Activated CD4-positive, alpha-beta T cell treated with anti-CD3 and anti-CD28 coated beads, Interleukin-2, Interleukin-4, amounts not matched to agents 100 ng/mL and 50 ng/mL, durations not matched to agents 16 hours and 8 hours (primary cell): ENCODE measurements around the gene CALN1.
"Not testable (repeated sequence)": the region's sequence is repeated elsewhere in the genome, so short reads cannot be mapped to it uniquely, and the experiment has no call there.

Source experiments
- DNase-seq: peaks from one replicate; pipeline ENCODE4 v3.0.0-alpha.2; 2020; ENCODE audit warnings: low spot score

Gene CALN1

DNA sequence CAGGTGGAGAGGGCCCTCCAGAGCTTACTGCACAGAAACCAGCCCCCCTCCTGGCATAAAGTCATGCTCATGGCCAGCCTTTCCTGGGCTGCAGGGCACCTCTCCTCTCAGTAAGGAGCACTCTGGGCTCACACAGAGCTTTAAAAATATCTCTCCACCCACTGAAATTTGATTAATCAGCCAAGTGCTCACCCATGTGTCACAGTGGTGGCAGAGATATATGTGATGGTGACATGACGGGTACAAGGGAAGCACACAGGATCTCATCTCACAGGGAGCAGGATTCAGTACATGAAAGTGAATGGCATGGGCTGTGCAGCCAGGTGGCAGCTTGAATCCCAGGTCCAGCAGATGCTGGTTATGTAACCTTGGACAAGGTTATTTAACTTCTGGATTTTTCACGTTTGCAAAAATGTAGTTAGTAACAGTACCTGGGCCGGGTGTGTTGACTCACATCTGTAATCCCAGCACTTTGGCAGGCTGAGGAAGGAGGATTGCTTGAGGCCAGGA is 144.8 kb downstream of the CALN1 start:
- no peak for DNase-seq

DNA sequence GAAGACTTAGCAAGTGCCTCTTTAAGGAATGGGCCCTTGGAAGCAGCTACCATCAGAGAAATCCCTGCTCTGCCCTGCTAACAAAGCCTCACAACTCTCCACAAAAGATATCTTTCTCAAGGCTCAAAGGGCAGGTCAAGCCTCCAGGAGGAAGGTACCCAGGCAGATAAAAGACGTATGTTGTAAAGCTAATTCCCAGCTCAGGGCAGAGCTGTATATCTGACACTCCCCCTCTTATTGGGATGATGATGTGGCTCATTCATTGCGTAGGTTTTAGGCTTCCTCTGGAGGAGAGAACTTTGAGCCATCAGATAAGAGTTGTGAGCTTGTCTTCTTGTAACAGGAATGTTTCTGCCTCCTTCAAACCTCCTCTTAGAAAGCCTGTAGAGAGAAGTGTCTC is 145.4 kb downstream of the CALN1 start:
- no peak for DNase-seq

DNA sequence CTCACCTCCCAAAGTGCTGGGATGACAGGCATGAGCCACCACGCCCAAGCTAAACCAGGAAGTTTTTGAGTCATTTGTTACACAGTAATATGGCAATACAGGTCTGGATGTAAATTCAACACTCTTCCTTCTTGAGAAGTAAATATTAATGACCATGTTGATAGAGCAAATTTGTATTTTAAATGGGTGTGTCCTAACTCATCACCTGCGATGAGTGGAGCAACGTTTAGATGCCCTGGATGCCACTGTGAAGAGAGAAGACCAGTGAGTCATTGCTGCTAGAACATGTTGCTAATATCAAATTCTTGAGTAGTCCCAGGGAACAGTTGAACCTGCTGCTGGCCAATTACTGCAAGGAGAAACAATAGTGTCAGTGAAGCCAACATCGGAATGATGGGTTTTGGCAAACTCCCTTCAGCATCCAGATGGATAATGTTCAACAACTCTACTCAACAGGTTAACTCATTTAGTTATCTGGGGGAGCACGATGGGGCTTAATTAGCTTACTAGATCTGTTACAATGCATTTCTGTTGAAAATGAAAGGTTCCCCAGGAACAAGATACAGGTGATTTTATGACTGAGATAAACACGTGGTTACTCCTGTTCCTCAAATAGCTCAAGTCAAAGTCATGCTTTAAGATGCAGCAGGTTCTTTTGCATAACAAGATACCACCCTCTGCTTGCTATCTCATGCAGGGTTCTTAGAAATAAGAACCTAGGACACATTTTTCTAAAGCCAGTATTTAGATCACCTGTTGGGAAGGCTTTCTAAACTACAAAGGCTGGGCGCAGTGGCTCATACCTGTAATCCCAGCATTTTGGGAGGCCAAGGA is 146.8 kb downstream of the CALN1 start:
- no peak for DNase-seq

DNA sequence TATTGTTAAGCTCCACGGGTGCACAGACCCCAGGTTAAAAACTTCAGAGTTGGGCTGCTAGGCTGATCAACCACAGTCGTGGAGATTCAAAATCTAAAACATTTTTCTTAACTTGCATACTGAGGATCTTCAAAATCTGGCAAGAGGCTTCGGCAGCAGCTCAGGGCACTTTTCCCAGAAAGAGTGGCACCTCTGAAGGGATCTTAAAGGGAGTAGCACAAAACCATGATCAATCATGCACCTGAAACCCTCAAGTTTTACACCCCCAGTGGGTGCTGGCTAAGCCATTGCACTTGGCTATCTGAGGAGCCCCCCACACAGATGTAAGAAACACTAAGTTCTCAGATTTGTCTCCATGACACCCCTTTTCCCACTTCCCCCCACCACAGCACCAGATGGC is 151.7 kb downstream of the CALN1 start:
- no peak for DNase-seq

DNA sequence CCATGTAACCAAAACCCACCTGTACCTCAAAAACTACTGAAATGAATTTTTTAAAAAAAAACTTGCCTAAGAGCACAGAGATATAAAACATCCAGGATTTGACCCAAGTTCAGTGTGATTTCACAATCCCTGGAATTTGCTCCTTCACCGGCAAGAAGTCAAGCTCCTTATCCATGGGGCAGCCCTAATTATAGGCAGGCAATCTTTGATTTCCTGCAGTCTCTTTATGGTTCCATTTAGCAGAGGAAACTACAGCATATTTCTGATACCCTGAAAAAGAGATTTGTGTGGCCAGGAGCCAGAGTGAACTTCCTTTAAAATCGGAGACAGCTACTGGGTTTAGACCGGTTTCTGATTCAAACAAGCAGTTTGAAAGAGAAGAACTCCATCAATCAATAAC is 154.1 kb downstream of the CALN1 start:
- DNase-seq, result no peak

DNA sequence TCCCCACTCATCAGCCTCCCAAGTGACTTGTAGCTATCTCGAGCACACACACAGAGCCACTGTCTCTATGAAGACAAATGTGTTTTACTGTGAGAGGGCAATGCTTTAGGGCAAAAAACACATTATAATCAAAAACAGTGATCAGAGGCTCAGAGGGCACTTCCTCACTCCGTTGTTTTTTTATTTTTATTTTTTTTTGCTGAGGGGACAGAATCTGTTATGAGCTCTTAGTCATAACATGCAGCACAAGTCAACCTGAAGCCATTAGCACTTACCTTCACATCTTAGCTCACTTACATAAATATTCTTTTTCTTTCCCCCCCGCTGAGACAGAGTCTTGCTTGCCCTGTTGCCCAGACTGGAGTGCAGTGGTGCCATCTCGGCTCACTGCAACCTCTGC is 157.7 kb downstream of the CALN1 start:
- no peak for DNase-seq

DNA sequence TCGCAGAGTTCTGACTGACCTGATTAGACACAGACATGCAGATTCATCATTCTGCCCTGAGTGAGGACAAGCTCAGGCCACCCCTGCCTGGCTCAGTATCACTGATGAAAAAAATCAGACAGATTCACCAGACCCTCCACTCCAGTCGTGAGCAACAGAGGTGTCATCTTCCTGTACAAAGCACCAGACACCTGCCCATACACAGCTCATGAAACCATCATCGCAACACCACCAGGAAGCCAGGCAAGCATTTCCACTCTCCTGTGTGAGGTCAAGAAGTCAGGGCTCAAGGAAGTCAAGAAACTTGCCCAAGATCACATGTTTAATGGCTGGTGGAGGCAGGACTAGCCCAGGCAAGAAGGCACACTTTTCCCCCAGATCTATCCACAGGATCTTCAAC is 163.0 kb downstream of the CALN1 start:
- no peak for DNase-seq

DNA sequence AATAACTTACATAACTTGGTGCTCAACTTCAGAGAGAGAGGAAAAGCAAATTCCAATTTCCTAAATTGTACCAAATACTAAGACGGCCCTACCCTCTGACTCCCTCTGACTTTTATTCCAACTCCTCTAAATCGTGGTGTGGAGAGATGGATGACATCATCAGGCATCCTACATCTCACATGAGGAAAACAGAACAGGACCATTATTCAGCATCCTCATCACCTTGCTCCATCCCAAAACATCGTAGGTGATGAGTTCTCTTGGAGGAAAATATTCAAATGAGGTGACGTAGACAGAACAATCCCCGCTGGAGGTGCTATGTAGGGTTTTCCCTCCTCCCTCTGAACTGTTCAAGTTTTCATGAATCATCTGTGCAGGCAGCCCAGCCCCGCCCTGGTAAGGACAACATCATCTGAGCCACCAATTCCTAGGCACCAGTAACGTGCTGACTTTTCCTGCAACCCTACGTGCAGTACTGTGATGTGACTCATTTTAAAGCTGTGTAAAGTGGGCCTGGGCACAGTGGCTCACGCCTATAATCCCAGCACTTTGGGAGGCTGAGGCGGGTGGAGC is 167.2 kb downstream of the CALN1 start:
- DNase-seq, result no peak

DNA sequence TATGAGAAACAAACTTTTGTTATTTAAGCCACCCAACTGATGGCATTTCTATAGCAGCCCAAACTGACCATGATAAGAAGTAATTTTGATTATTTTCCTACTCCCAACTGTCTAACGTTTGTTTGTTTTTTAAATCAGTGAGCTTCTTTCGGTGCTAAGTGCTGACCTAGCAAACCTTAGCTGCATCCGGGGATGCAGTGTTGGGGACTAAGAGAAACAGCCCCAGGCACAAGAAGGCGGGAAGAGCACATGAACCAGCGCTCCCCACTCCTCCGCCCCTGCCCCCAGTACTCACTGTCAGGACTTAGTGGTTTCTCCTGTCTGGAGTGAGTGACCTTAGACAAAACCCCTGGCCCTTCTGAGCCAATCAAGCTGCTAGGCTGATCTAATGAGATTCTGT is 168.8 kb downstream of the CALN1 start:
- no peak for DNase-seq

DNA sequence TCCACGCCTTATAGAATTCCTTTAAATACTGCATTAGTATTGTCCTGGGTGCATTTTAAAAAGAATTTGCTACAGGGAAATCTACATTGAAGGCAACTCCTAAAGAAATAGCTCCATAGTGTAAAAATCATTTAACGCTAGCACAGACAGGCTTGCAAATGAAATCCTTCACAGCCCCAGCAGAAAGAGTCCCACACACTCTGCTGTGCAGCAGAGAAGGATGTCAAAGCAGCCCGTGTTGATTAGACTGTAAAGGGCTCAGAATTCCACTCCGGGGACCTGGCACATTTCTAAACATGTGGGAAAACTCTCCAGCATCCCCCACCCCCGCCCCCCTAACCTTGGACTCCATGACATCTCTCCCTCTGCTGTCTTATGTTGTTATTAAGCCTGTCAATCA is 176.8 kb downstream of the CALN1 start:
- DNase-seq, result no peak

DNA sequence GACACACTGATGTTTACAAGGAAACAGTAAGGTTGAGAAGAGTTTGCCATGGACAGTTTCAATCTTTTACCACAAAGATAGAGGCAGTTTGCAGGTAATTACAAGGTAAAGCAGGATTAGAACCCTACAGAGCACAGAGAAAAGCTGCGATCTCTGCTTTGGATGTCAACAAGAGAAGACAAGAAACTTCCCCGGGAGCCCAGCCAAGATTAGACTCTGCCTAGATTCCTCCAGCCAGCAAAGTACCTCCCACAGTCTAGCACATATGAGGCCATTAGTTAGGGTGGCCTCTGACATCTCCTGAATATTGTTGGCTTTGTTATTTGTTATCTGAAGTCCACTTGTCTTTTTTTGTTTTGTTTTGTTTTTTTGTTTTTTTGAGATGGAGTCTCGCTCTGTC is 178.1 kb downstream of the CALN1 start:
- DNase-seq, result no peak

DNA sequence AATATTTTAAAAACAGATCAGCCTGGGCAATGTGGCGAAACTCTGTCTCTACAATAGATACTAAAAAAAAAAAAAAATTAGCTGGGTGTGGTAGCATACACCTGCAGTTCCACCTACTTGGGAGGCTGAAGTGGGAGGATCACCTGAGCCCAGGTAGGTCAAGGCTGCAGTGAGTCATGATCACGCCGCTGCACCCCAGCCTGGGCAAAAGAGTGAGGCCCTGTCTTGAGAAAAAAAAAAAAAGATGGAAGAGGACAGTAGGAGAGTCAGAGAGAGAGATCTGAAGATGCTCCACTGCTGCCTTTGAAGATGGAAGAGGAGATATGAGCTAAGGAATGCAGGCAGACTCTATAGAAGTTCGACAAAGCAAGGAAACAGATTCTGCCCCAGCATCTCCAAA is 181.9 kb downstream of the CALN1 start:
- DNase-seq, result no peak

DNA sequence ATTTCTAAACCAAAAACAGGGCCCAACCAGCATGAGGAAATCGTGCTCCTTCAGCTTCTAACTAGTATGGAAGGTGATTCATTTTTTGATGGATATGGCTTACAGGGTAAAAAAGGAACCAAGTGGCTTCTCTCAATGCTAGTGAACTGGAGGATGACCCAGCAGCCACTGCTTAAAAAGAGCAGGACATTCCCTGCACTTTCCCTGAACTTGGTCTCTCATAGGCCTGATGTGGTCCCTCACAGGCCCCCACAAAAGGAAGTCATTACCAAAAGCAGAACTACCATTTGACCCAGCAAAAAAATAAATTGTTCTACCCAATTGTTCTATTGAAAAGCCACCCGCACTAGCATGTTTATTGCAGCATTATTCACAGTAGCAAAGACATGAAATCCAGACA is 188.8 kb downstream of the CALN1 start:
- DNase-seq, result no peak

DNA sequence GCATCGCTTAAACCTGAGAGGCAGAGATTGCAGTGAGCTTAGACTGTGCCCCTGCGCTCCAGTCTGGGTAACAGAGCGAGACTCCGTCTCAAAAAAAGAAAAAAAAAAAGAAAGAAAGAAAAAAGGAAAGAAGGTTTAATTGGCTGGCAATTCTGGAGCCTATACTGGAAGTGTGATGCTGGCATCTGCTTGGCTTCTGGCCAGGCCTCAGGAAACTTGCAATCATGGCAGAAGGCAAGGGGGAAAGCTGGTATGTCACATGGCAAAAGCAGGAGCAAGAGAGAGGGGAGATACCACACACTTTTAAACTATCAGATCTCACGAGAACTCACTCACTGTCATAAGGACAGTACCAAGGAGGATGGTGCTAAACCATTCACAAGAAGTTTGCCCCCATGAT is 190.0 kb downstream of the CALN1 start:
- DNase-seq, result no peak

DNA sequence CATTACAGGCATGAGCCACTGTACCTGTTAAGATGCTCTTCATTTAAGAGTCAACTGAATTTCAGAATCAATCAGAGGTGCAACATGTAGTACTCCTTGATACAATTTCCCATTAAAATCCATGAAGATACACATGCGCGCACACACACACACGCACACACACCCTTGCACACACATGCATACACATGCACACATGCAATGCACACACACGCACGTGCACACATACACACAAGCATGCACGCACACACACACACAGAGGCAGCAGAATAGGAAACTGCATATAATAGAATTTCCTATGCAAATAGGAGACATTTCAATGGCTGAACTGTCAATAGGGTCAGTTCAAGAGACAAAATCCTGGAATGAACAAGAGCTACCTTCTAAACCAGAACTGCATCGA is 192.6 kb downstream of the CALN1 start:
- DNase-seq, result no peak

DNA sequence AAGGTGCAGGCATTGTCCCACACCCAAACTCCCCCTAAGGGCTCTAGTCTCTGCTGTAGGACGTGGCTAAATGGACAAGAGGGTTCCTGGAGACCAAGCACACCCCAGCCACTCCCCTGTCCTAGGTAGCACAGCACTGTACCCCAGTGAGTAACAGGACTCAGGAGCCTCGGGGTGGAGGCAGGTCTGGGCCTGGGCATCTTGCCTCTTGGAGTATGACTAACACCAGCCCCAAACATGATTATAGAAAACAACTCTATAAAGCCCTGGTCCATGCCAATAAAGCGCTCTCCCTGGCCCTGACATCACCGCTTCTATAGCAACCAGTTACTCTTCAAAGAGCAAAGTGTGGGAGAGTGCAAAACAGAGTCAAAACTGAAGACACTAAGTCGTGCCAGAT is 195.0 kb downstream of the CALN1 start:
- DNase-seq, result no peak

DNA sequence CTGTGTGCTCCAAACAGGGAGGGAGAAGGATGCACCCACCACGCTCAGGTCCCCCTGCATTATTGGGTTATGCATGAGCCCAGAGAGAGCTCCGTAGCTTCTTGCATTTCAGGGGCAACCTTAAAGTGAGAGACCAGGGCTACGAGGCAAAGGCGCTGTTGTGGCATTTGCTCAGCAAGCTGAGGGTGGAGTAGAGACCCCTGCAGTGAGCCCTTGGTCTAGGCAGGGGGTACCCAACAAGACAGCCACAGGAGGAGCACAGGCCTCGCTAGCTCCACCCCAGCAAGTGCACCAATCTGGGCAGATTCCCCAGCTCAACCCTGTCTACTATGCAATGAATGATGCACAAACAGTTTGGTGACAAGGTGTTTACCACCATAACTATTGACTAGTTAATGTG is 198.4 kb downstream of the CALN1 start:
- no peak for DNase-seq

DNA sequence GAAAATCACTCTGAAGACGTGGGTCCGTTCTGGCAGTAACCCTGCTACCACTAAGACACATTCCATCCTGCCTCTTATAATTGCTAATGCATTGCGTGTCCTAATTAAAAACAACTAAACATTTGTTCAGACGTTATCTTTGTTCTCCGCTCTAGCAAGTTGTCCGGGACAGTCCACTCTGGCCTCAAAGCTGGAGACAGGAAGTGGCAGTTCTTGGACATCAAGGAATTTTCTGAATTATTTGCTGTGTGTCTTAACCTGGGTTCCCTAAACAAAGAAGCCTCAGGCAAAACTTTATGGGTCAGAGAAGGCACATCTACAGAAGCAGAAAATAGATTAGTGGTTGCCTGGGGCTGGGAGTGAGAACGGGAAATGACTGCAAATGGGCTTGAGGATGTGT is 199.1 kb downstream of the CALN1 start:
- no peak for DNase-seq

DNA sequence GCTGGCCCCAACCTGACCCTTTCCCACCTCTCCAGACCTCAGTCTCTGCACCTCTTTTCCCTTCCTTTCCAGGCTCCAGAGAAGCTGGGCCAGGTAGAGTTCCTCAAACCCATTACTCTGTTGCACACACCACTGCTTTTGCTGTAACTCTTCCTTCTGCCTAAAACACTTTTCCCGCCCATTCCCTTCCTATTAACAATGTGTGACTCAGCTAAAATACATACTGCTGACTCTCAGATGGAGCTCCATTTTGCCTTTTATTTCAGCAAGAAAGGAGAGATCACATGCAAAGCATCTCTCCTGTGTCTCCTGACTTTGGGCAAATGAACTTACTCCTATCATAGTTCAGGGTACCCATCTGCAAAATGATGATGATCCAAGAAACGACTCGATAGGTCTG is 201.0 kb downstream of the CALN1 start:
- DNase-seq, result no peak

DNA sequence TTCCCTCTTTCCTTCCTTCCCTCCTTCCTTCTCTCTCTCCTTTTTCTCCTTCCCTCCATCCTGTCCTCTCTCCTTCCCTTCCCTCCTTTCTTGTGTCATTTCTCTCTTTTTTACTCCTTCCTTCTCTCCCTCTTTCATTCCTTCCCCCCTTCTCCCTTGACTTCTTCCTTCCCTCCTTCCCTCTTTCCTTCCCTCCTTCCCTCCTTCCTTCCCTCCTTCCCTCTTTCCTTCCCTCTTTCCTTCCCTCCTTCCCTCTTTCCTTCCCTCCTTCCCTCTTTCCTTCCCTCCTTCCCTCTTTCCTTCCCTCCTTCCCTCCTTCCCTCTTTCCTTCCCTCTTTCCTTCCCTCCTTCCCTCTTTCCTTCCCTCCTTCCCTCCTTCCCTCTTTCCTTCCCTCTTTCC is 203.1 kb downstream of the CALN1 start:
- not testable (repeated sequence) for DNase-seq

DNA sequence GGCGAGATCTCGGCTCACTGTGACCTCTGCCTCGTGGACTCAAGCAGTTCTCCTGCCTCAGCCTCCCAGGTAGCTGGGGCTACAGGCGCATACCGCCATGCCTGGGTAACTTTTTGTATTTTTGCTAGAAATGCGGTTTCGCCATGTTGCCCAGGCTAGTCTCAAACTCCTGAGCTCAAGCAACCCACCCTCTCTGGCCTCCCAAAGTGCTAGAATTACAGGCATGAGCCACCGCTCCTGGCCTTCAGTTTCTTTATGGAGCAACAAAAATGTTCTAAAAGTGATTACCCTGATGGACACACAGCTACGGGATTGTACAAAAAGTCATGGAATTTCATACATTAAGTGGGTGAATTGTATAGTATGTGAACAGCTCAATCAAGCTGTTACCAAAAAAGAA is 216.0 kb downstream of the CALN1 start:
- no peak for DNase-seq

DNA sequence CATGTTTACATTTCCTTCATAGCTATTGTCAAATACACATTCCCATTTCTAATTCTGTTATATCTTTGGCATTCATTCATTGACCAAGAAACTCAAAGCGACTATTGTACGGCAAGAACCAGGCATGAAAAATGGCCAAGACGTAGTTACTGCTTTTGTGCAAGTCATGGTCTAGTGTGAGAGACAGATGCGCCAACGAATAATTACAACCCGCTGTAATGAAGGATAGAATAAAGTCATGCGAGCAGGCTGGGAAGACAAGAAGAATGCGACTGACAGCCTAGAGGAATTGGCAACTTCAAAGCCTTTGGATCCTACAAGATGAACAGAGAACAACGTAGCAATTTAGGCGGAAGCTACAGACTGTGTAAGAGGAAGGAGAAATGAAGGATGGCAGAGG is 221.2 kb downstream of the CALN1 start:
- DNase-seq, result no peak

DNA sequence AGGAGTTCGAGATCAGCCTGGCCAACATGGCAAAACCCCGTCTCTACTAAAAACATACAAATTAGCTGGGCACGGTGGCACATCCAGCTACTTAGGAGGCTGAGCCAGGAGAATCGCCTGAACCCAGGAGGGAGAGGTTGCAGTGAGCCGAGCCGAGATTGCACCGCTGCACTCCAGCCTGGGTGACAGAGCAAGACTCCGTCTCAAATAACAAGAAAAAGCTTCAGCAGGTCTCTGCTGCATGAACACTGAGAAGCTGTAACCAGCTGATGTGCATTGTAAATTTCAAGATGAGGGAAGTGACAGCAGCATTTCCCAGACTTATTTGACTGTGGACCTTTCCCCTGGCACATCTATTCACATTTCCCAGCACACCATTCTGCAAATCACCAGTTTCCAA is 222.0 kb downstream of the CALN1 start:
- DNase-seq, result no peak

DNA sequence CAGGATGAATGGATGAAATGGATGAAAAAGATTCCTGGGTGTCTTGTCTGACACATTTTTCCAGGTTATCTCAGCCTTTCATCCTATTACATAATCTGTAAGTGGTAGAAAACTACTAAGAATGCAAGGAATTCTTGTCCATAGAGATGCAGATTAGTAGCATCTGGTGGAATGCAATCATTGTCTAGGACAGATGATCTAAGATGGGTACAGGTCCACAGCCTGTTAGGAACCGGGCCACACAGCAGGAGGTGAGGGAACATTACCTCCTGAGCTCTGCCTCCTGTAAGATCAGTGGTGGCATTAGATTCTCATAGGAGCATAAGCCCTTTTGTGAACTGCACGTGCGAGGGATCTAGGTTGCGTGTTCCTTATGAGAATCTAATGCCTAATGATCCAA is 225.0 kb downstream of the CALN1 start:
- DNase-seq, result no peak
